HepG2 (cell line): Measurements from ENCODE around the gene GBX1. TPM values are rescaled to one million over a fixed set of nuclear protein-coding genes. Genes with fewer than 3 reads are reported as not detected.

ENCODE experiments used
- ATAC-seq: fragments of 200-7000 bp; cut with Tn5 transposase; 3 replicates; pipeline ENCODE4 v1.9.1; 2020; ENCODE audit warnings: mild to moderate bottlenecking, moderate library complexity
- BruUV-seq: library from RNA; stranded (reverse); fragments of 400-500 nt; replicated peaks from 2 replicates; lab custom pipeline; 2021; lab: Mats Ljungman, UMichigan
- CTCF ChIA-PET: fragments of 300-600 bp; formaldehyde crosslinking; extraction: SDS; loops from one replicate; lab custom pipeline; 2021; ENCODE audit warnings: low total read pairs, inconsistent platforms, low intra/inter-chr PET ratio; lab: Yijun Ruan, JAX
- POLR2A ChIA-PET: fragments of 350-600 bp; sonication (Branson Sonifier 250); formaldehyde crosslinking; loops from one replicate; lab custom pipeline; 2020; ENCODE audit warnings: antibody characterized with exemption, inconsistent platforms; lab: Yijun Ruan, JAX
- DNase-seq: peaks from one replicate; pipeline ENCODE4 v3.0.0-alpha.2; 2015; ENCODE audit warnings: low spot score
- FAIRE-seq: peaks from 3 replicates; lab custom pipeline; 2011; peaks lifted over from hg19 to GRCh38; lab: Jason Lieb, UNC
- H2AFZ ChIP-seq: one replicate; pipeline ENCODE4 v1.6.1; 2011; ENCODE audit warnings: low read length, inconsistent platforms
- H3K27ac ChIP-seq: fragments of 300-600 bp; 3 replicates; pipeline ENCODE4 v1.8.0; 2011; ENCODE audit warnings: mixed run types, mild to moderate bottlenecking, mixed read lengths, low read length, inconsistent platforms; ENCODE audit not compliant: insufficient read depth; ENCODE audit errors: extremely low read length
- H3K27me3 ChIP-seq, 2 experiments: fragments of 200-600 bp in 1 of 2; 2 replicates in 1 of 2; 3 replicates in 1 of 2; pipeline versions ENCODE4 v1.6.0 to v1.8.0; 2011; ENCODE audit warnings: low read length in 2 of 2, mild to moderate bottlenecking in 2 of 2, moderate library complexity in 2 of 2, inconsistent platforms in 1 of 2; ENCODE audit not compliant: insufficient read depth in 2 of 2, control insufficient read depth in 1 of 2
- H3K36me3 ChIP-seq, 2 experiments: fragments of 200-600 bp in 1 of 2; replicated peaks in 1 of 2; 2 replicates in 1 of 2; 3 replicates in 1 of 2; pipeline versions ENCODE4 v1.5.1 to v1.8.0; 2011; ENCODE audit warnings: low read length in 2 of 2, inconsistent platforms in 1 of 2; ENCODE audit not compliant: insufficient read depth in 2 of 2, control insufficient read depth in 1 of 2
- H3K4me1 ChIP-seq: 2 replicates; pipeline ENCODE4 v1.5.1; 2012; ENCODE audit warnings: low read length, inconsistent platforms; ENCODE audit not compliant: insufficient read depth
- H3K4me2 ChIP-seq: 2 replicates; pipeline ENCODE4 v1.6.0; 2011; ENCODE audit warnings: low read depth, low read length, inconsistent platforms
- H3K4me3 ChIP-seq, 3 experiments: fragments of 200-600 bp in 1 of 3; sonication (generic), shearing (Covaris generic) in 1 of 3; replicated peaks in 1 of 3; 2 replicates each; pipeline ENCODE4 v1.5.1; 2011 to 2016; ENCODE audit warnings: low read length in 3 of 3, inconsistent platforms in 2 of 3, low read depth in 2 of 3, mild to moderate bottlenecking in 2 of 3, control low read depth in 1 of 3, mixed read lengths in 1 of 3; ENCODE audit not compliant: insufficient read depth in 1 of 3
- H3K79me2 ChIP-seq: one replicate; pipeline ENCODE4 v1.6.1; 2011; ENCODE audit warnings: low read length, inconsistent platforms; ENCODE audit not compliant: insufficient read depth
- H3K9ac ChIP-seq: 2 replicates; pipeline ENCODE4 v1.6.0; 2011; ENCODE audit warnings: mild to moderate bottlenecking, low read depth, low read length, inconsistent platforms; ENCODE audit not compliant: insufficient read depth
- H3K9me3 ChIP-seq: 2 replicates; pipeline ENCODE4 v1.5.1; 2012; ENCODE audit warnings: mild to moderate bottlenecking, low read length
- H4K20me1 ChIP-seq: 2 replicates; pipeline ENCODE4 v1.6.0; 2011; ENCODE audit warnings: inconsistent platforms, mild to moderate bottlenecking, low read length, moderate library complexity; ENCODE audit not compliant: insufficient read depth
- E2F2 ChIP-seq: sonication (generic); formaldehyde crosslinking; IDR thresholded peaks from 2 replicates; pipeline ENCODE4 v1.4.0; 2020; ENCODE audit warnings: missing genetic modification reagents, borderline replicate concordance
- ZNF550 ChIP-seq: sonication (generic); formaldehyde crosslinking; IDR thresholded peaks from 2 replicates; pipeline ENCODE4 v1.4.0; 2020; ENCODE audit warnings: mild to moderate bottlenecking, missing genetic modification reagents, borderline replicate concordance
- WGBS: methylation state at CpG from one replicate; pipeline ENCODE4 v1.1.6; 2017; ENCODE audit warnings: low lambda C conversion rate; 5-methylcytosine and 5-hydroxymethylcytosine counted together
- in situ Hi-C: cut with HindIII; loops from 2 replicates; pipeline ENCODE4 v1.10.0; 2017; ENCODE audit warnings: low pct_unique_long_range_greater_than_20kb; ENCODE audit not compliant: extremely low pct_ligation_motif_present
- intact Hi-C: fragments of 100-400 bp; cut with micrococcal nuclease; formaldehyde crosslinking; loops from one replicate; pipeline ENCODE4 v1.10.0; 2022; ENCODE audit not compliant: unreplicated experiment
- polyA plus RNA-seq, 8 experiments: library from polyadenylated mRNA; depleted of rRNA in 3 of 8; stranded (reverse) in 7 of 8; unstranded in 1 of 8; fragments of >200 nt; fragmentation: Illumina TruSeq in 4 of 8; extraction: Trizol in 4 of 8; gene quantifications; 2 replicates each; pipeline versions ENCODE4 v1.2.1 to v1.2.3, GENCODE V29; 2011 to 2016; ENCODE audit warnings: low read depth in 4 of 8, missing spikeins in 1 of 8, mixed read lengths in 1 of 8; ENCODE audit not compliant: insufficient read depth in 1 of 8
- total RNA-seq, 5 experiments: library from RNA; depleted of rRNA; stranded (reverse); fragments of >200 nt; fragmentation: Illumina TruSeq; extraction: Trizol; gene quantifications; 2 replicates each; pipeline ENCODE4 v1.2.3, GENCODE V29; 2016; ENCODE audit warnings: low read depth in 1 of 5
- TF ChIP-seq, protein P1 (sequence below): sonication (generic); formaldehyde crosslinking; IDR thresholded peaks from 2 replicates; pipeline ENCODE4 v1.5.0; 2020; ENCODE audit warnings: mild to moderate bottlenecking, missing genetic modification reagents, moderate library complexity

The GBX1 gene
- total and polyA plus RNA-seq, 2 of the 13 experiments (the other 11 are each of a cell fraction or from before 2014, with no cell fraction given) = not detected

DNA sequence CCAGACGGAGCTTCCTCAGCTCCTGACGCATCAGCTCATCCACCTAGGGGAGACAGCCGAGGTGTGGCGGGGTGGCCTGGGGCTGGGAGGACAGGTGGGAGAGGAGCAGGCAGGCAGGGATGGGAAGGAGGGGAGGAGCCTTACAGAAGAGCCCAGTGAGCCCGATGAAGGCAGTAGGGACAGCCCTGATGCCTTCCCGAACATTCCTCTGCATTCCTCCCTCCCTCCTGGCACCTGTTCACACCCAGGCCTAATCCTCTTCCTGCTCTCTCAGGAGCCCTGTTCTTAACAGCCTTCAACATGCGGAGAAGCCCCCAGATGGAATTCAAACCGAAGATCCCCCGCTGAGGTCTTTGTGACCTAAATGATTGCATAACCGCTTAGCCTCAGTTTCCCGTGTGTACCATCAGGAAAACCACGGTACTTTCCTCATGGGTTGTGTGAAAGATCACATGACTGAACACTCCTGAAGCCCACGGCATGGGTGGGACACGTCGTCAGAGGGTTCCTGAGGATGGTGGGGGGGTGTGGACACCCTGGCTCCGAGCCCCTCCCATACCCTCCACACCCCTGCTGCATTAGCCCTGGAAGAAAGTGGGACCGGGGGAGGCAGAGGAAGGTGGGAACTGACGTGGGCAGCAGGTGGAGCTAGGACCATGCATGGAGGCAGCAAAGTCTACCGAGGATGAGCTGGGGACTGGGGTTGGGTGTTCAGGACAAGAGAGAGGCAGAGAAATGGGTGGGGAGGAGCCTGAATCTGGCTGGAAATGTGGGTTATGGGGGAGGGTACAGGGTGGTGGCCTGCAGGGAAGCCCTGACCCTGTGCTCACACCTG, 28.3 kb upstream of the GBX1 start:
- H3K4me3 ChIP-seq = no peak overlapping the region
- no peak for FAIRE-seq
- no peaks in the 10 kb centered on the region for H3K36me3 ChIP-seq
- no peak overlapping the region for H3K9ac ChIP-seq
- DNase-seq = no peak
- no peaks in the 10 kb centered on the region for H3K4me1 ChIP-seq
- intact Hi-C loops = no loop called here
- POLR2A ChIA-PET = no interaction called here
- no TSS peak for BruUV-seq
- no peak for ATAC-seq
- peaks cover 16 to 92% of the 10 kb centered on the region in 2 experiments; a peak in 4 of 5 replicates for H3K27me3 ChIP-seq
- no peaks in the 10 kb centered on the region for H3K79me2 ChIP-seq
- H2AFZ ChIP-seq = no peak overlapping the region
- no peaks in the 10 kb centered on the region for H3K9me3 ChIP-seq
- in situ Hi-C loops = loop anchor here (10.0 kb wide), 1 partner anchor 109 kb away; no protein-coding TSS in a partner anchor
- no peaks in the 10 kb centered on the region for H4K20me1 ChIP-seq
- CTCF ChIA-PET = no interaction called here
- no peak overlapping the region for H3K27ac ChIP-seq
- WGBS = 4% methylated on average over 16 of the region's 19 CpGs
- TF ChIP-seq ZNF550 (CRISPR knock-in tag) (no peak), E2F2 (no peak)
- TF ChIP-seq, protein P1, sequence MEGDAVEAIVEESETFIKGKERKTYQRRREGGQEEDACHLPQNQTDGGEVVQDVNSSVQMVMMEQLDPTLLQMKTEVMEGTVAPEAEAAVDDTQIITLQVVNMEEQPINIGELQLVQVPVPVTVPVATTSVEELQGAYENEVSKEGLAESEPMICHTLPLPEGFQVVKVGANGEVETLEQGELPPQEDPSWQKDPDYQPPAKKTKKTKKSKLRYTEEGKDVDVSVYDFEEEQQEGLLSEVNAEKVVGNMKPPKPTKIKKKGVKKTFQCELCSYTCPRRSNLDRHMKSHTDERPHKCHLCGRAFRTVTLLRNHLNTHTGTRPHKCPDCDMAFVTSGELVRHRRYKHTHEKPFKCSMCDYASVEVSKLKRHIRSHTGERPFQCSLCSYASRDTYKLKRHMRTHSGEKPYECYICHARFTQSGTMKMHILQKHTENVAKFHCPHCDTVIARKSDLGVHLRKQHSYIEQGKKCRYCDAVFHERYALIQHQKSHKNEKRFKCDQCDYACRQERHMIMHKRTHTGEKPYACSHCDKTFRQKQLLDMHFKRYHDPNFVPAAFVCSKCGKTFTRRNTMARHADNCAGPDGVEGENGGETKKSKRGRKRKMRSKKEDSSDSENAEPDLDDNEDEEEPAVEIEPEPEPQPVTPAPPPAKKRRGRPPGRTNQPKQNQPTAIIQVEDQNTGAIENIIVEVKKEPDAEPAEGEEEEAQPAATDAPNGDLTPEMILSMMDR (CRISPR knock-in tag) = peak; percentile 23; the same call in 1 of the 2 replicates
- H3K4me2 ChIP-seq = no peak overlapping the region
